GM12873 (cell line): ENCODE results near the gene ZNF610.

ENCODE experiments used
- CTCF ChIP-seq: IDR thresholded peaks from 2 replicates; pipeline ENCODE4 v1.5.1; 2012; ENCODE audit warnings: low read depth, mild to moderate bottlenecking, moderate library complexity, low read length, control low read depth; ENCODE audit not compliant: insufficient read depth; ENCODE audit errors: missing control alignments

Gene ZNF610

GRCh38 chr19:52415711-52416110 is 79.7 kb downstream of the ZNF610 start:
- TF ChIP-seq CTCF: no peak
